Neuronal stem cell (in vitro differentiated cells): ENCODE data around the gene SAXO1.

Source experiments
- DNase-seq: peaks from one replicate; pipeline ENCODE4 v3.0.0-alpha.2; 2013; ENCODE audit warnings: low spot score
- H2AFZ ChIP-seq: one replicate; pipeline ENCODE4 v1.6.1; 2013; ENCODE audit warnings: mild to moderate bottlenecking, low read length, inconsistent platforms
- H2AK5ac ChIP-seq: 2 replicates; pipeline ENCODE4 v1.6.1; 2013; ENCODE audit warnings: low read depth, mild to moderate bottlenecking, inconsistent platforms, low read length, moderate library complexity, mixed read lengths
- H2BK120ac ChIP-seq: 2 replicates; pipeline ENCODE4 v1.6.1; 2013; ENCODE audit warnings: low read depth, mild to moderate bottlenecking, inconsistent platforms, low read length, moderate library complexity, mixed read lengths
- H2BK12ac ChIP-seq: one replicate; pipeline ENCODE4 v1.6.1; 2013; ENCODE audit warnings: low read length, inconsistent platforms
- H2BK15ac ChIP-seq: 2 replicates; pipeline ENCODE4 v1.6.1; 2013; ENCODE audit warnings: mild to moderate bottlenecking, low read length, inconsistent platforms, mixed read lengths
- H2BK5ac ChIP-seq: one replicate; pipeline ENCODE4 v1.6.1; 2013; ENCODE audit warnings: inconsistent platforms, mild to moderate bottlenecking, low read length, moderate library complexity
- H3K14ac ChIP-seq: one replicate; pipeline ENCODE4 v1.6.1; 2013; ENCODE audit warnings: low read length, inconsistent platforms
- H3K18ac ChIP-seq: 2 replicates; pipeline ENCODE4 v1.6.1; 2013; ENCODE audit warnings: low read length, inconsistent platforms
- H3K23ac ChIP-seq: 2 replicates; pipeline ENCODE4 v1.6.1; 2013; ENCODE audit warnings: low read depth, mild to moderate bottlenecking, mixed read lengths, low read length, inconsistent platforms; ENCODE audit not compliant: poor library complexity
- H3K27ac ChIP-seq: replicated peaks from 3 replicates; pipeline ENCODE4 v1.5.1; 2013; ENCODE audit warnings: low read length, inconsistent platforms
- H3K27me3 ChIP-seq, 3 experiments: 2 replicates each; pipeline ENCODE4 v1.6.1; 2013; ENCODE audit warnings: low read length in 3 of 3, mild to moderate bottlenecking in 2 of 3, inconsistent platforms in 1 of 3, low read depth in 1 of 3, mixed read lengths in 1 of 3, moderate library complexity in 1 of 3; ENCODE audit not compliant: control insufficient read depth in 3 of 3, insufficient read depth in 3 of 3
- H3K36me3 ChIP-seq, 2 donors: replicated peaks in 1 of 2; 2 replicates each; pipeline ENCODE4 v1.6.1; 2013; ENCODE audit warnings: low read length in 2 of 2; ENCODE audit not compliant: control insufficient read depth in 2 of 2, insufficient read depth in 2 of 2
- H3K4ac ChIP-seq: 2 replicates; pipeline ENCODE4 v1.6.1; 2013; ENCODE audit warnings: inconsistent platforms, mild to moderate bottlenecking, low read length, moderate library complexity
- H3K4me1 ChIP-seq, 2 donors: 1 replicate in 1 of 2; 2 replicates in 1 of 2; pipeline ENCODE4 v1.6.1; 2013; ENCODE audit warnings: low read length in 2 of 2, low read depth in 1 of 2; ENCODE audit not compliant: control insufficient read depth in 2 of 2, insufficient read depth in 1 of 2
- H3K4me2 ChIP-seq: one replicate; pipeline ENCODE4 v1.6.1; 2013; ENCODE audit warnings: mild to moderate bottlenecking, low read length, inconsistent platforms; ENCODE audit not compliant: insufficient read depth, poor library complexity, severe bottlenecking
- H3K4me3 ChIP-seq, 2 donors: 2 replicates each; pipeline ENCODE4 v1.5.1; 2013; ENCODE audit warnings: low read length in 2 of 2, mild to moderate bottlenecking in 2 of 2, inconsistent platforms in 1 of 2, moderate library complexity in 1 of 2
- H3K79me1 ChIP-seq: one replicate; pipeline ENCODE4 v1.6.1; 2013; ENCODE audit warnings: low read depth, mild to moderate bottlenecking, inconsistent platforms, low read length, moderate library complexity
- H3K9ac ChIP-seq: one replicate; pipeline ENCODE4 v1.6.1; 2013; ENCODE audit warnings: mild to moderate bottlenecking, low read depth, low read length, inconsistent platforms; ENCODE audit not compliant: poor library complexity
- H3K9me3 ChIP-seq, 2 donors: replicated peaks in 1 of 2; 2 replicates each; pipeline versions ENCODE3 to v1.6.1; 2013; ENCODE audit warnings: low read length in 2 of 2, mild to moderate bottlenecking in 2 of 2, inconsistent platforms in 1 of 2, low read depth in 1 of 2, mixed read lengths in 1 of 2, moderate library complexity in 1 of 2; ENCODE audit not compliant: control insufficient read depth in 2 of 2, insufficient read depth in 1 of 2
- H4K8ac ChIP-seq: one replicate; pipeline ENCODE4 v1.6.1; 2013; ENCODE audit warnings: low read depth, mild to moderate bottlenecking, inconsistent platforms, low read length, moderate library complexity
- H4K91ac ChIP-seq: one replicate; pipeline ENCODE4 v1.6.1; 2013; ENCODE audit warnings: low read length, low read depth, mild to moderate bottlenecking, inconsistent platforms; ENCODE audit not compliant: poor library complexity
- WGBS, 2 donors: extraction: QIAGEN DNeasy Blood & Tissue Kit; methylation state at CpG; one replicate each; pipeline ENCODE4 v1.1.7; 2013; ENCODE audit warnings: missing lambda C conversion rate in 2 of 2, mixed read lengths in 1 of 2; ENCODE audit not compliant: insufficient read length in 2 of 2, insufficient replicate concordance in 1 of 2; ENCODE audit errors: extremely low coverage in 2 of 2; 5-methylcytosine and 5-hydroxymethylcytosine counted together

SAXO1 gene

GRCh38 chr9:18903450-18903849 is 129.6 kb downstream of the SAXO1 start:
- Histone ChIP-seq H2BK120ac (no peak overlapping the region), H2AK5ac (no peak overlapping the region), H3K9ac (no peak overlapping the region), H2BK12ac (no peak overlapping the region), H4K8ac (no peak overlapping the region), H3K79me1 (no peaks in the 10 kb centered on the region), H3K4me2 (no peak overlapping the region), H3K4ac (no peak overlapping the region), H3K14ac (no peak overlapping the region), H3K4me3 (no peak overlapping the region), H3K4me1 (peaks cover 0 to 3% of the 10 kb centered on the region in 2 donors), H3K9me3 (peaks cover 0 to 3% of the 10 kb centered on the region in 2 donors), H3K27me3 (no peaks in the 10 kb centered on the region), H3K23ac (no peak overlapping the region), H2BK5ac (no peak overlapping the region), H3K18ac (no peak overlapping the region), H2AFZ (no peak overlapping the region), H3K27ac (no peak overlapping the region), H2BK15ac (no peak overlapping the region), H4K91ac (no peak overlapping the region), H3K36me3 (no peaks in the 10 kb centered on the region)
- DNase-seq = no peak
- WGBS, 2 donors = no CpG with 5 or more reads among the region's 2 CpGs

- DNase-seq = no peak
- Histone ChIP-seq H2AK5ac (no peak overlapping the region), H3K27ac (no peak overlapping the region), H3K9ac (no peak overlapping the region), H3K9me3 (peaks cover 0 to 10% of the 10 kb centered on the region in 2 donors), H4K8ac (no peak overlapping the region), H3K18ac (no peak overlapping the region), H3K4me3 (no peak overlapping the region), H3K79me1 (no peaks in the 10 kb centered on the region), H3K4ac (no peak overlapping the region), H3K14ac (no peak overlapping the region), H2BK15ac (no peak overlapping the region), H2BK5ac (no peak overlapping the region), H2AFZ (no peak overlapping the region), H2BK120ac (no peak overlapping the region), H3K27me3 (no peaks in the 10 kb centered on the region), H3K4me1 (no peaks in the 10 kb centered on the region), H3K36me3 (no peaks in the 10 kb centered on the region), H3K23ac (no peak overlapping the region), H2BK12ac (no peak overlapping the region), H3K4me2 (no peak overlapping the region), H4K91ac (no peak overlapping the region)
- WGBS, 2 donors = no CpG with 5 or more reads among the region's 2 CpGs
These were observed 136.4 kb downstream of the SAXO1 start for GRCh38 chr9:18896531-18897179.

- no peak overlapping the region for H3K4me3 ChIP-seq
- H2BK12ac ChIP-seq = no peak overlapping the region
- no peaks in the 10 kb centered on the region for H3K36me3 ChIP-seq
These were observed 137.0 kb downstream of the SAXO1 start for GRCh38 chr9:18896004-18896403.

GRCh38 chr9:18893491-18893890 is 139.5 kb downstream of the SAXO1 start:
- H3K27ac ChIP-seq = no peak overlapping the region
- no peaks in the 10 kb centered on the region for H3K79me1 ChIP-seq
- H4K91ac ChIP-seq = no peak overlapping the region
- H4K8ac ChIP-seq = no peak overlapping the region
- WGBS, 2 donors = no CpG with 5 or more reads among the region's 1 CpG
- no peak overlapping the region for H3K4me2 ChIP-seq
- no peak overlapping the region for H2BK12ac ChIP-seq
- H3K9me3 ChIP-seq = peaks cover 0 to 10% of the 10 kb centered on the region in 2 donors
- no peak overlapping the region for H3K14ac ChIP-seq
- H3K4ac ChIP-seq = no peak overlapping the region
- no peak overlapping the region for H3K9ac ChIP-seq
- no peak overlapping the region for H3K4me3 ChIP-seq
- no peak for DNase-seq
- H2AK5ac ChIP-seq = no peak overlapping the region
- no peak overlapping the region for H3K18ac ChIP-seq
- no peaks in the 10 kb centered on the region for H3K4me1 ChIP-seq
- H3K23ac ChIP-seq = no peak overlapping the region
- H2BK120ac ChIP-seq = no peak overlapping the region
- H2BK5ac ChIP-seq = no peak overlapping the region
- no peak overlapping the region for H2AFZ ChIP-seq
- no peak overlapping the region for H2BK15ac ChIP-seq
- no peaks in the 10 kb centered on the region for H3K36me3 ChIP-seq
- H3K27me3 ChIP-seq = no peaks in the 10 kb centered on the region

More at GRCh38 chr9:18896004-18896403, 137.0 kb downstream of the SAXO1 start:
- no peak overlapping the region for H2BK120ac ChIP-seq
- H2AK5ac ChIP-seq = no peak overlapping the region
- peaks cover 0 to 10% of the 10 kb centered on the region in 2 donors for H3K9me3 ChIP-seq
- no peak overlapping the region for H2BK15ac ChIP-seq
- H2BK5ac ChIP-seq = no peak overlapping the region
- H3K14ac ChIP-seq = no peak overlapping the region
- no peak overlapping the region for H3K18ac ChIP-seq
- no peaks in the 10 kb centered on the region for H3K27me3 ChIP-seq
- H3K79me1 ChIP-seq = no peaks in the 10 kb centered on the region
- no peaks in the 10 kb centered on the region for H3K4me1 ChIP-seq
- DNase-seq = no peak
- no peak overlapping the region for H2AFZ ChIP-seq
- H4K8ac ChIP-seq = no peak overlapping the region
- H3K4ac ChIP-seq = no peak overlapping the region
- H4K91ac ChIP-seq = no peak overlapping the region
- no peak overlapping the region for H3K27ac ChIP-seq
- H3K23ac ChIP-seq = no peak overlapping the region
- H3K4me2 ChIP-seq = no peak overlapping the region
- H3K9ac ChIP-seq = no peak overlapping the region
